Measurements from ENCODE around the gene PSD2.

Gene PSD2

DNA sequence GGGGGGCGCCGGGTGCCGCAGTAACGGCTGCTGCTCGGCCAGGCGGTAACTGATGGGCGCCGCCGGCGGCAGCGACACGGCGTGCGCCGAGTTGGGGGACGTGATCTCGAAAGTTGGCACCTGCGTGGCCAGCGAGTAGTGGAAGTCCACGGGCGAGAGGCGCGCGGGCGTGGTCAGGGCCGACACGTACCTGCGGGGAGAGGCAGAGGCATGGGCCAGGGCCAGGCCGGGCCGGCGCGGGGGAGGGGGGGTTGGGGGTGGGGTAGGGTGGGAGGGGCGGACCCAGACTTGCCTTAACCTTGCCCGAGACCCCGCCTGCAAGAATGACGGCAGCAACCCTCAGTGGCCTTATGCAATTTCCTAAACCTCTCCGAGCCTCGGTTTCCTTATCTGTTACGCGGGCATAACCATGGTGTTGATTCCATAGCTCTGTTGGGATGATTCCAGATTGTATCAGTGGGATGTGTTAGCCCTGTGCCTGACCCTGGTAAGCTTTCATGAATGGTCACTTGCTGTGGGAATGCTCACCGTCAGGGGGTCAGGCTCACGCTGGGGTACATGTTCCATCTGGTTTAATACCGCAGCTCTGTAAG is 53.0 kb downstream of the PSD2 start:
- no peak for DNase-seq (ENCODE audit: low read depth)
- peak overlapping the region; percentile 40 for H3K4me3 ChIP-seq (ENCODE audit: low read depth, low read length)

DNA sequence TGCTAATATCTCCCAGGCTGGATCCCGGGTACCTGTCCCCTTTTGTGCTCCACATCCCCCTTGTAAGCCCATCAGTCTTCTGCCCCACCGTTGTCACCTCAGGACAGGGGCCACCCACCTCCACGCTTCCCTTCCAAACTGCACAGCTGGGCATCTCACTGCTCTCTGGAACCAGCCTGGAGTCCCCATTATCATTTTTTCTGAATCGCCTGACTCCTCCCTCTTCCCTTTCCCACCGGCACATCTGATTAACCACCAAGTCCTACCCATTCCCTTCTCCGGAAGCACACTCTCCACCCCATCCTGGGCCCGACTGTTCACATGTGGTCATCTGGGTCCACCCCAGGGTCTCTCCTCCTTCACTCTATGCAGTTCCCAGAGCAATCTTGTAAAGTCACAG is 53.9 kb downstream of the PSD2 start:
- H3K4me3 ChIP-seq (ENCODE audit: low read depth, low read length) = no peak overlapping the region
- no peak for DNase-seq (ENCODE audit: low read depth)

DNA sequence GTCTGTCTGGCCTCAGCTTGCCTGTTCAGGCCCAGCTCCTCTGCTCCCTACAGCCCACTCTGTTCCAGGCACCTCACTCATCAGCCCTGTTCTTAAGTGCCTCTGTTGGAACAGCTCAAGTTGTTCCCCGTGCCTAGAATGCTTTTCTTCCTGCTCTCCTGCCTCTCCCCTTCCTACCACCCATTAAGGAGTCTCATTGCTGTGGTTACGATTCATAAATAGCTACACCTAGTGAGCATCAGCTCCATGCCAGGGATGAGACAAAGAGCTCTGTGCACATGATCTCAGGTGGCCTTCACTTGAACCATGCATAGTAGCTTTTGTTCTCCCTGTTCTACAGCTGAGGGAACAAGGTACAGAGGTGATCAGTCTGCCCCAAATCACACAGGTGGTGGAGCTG is 54.3 kb downstream of the PSD2 start:
- no peak overlapping the region for H3K4me3 ChIP-seq (ENCODE audit: low read depth, low read length)
- DNase-seq (ENCODE audit: low read depth) = no peak

DNA sequence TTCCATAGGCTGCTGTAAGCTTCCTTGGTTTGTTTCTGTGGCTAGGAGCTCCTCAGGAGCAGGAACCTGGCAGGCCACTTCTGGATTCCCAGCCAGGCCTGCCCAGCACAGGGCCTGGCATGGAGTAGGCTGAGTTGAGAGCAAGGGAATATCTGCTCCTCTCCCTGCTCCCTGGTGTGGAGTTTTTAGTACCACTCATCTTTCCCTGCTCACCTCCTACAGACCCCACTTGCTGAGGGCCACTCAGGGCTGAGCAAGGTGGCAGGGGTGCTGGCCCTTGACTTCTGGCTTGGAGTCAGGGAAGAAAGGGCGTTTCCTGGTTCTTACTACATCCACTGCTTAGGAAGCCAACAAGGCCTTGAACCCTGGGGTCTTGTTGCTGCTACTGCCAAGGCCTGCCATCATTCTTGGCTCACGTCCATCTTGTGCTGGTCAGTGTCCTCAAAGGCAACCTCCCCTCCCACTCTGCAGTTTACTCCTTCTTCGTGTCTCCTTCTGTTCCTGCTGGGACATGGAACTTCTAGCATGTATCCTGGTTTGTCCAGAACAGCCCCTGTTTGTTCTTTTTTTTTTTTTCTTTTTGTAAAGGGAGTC is 54.9 kb downstream of the PSD2 start:
- no peak overlapping the region for H3K4me3 ChIP-seq (ENCODE audit: low read depth, low read length)
- no peak for DNase-seq (ENCODE audit: low read depth)

DNA sequence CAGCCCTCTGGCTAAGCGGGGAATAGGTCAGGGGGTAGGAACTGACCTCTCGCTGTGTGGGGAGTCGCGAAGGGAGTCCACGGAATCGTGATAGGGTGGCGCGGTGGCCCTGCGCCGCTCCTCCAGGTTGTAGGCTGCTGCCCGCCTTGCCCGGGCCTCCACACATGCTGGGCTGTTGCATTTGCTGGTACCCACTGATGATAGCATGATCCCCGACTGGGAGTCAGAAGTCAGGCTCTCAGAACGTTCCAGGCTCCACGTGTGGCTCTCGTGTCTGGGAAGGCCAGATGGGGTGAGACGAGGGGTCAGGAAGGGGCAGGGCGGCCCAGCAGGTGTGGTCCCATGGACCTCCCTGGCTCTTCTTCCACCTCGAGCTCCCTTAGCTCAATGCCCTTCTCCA is 56.0 kb downstream of the PSD2 start:
- no peak for DNase-seq (ENCODE audit: low read depth)
- H3K4me3 ChIP-seq (ENCODE audit: low read depth, low read length) = no peak overlapping the region

DNA sequence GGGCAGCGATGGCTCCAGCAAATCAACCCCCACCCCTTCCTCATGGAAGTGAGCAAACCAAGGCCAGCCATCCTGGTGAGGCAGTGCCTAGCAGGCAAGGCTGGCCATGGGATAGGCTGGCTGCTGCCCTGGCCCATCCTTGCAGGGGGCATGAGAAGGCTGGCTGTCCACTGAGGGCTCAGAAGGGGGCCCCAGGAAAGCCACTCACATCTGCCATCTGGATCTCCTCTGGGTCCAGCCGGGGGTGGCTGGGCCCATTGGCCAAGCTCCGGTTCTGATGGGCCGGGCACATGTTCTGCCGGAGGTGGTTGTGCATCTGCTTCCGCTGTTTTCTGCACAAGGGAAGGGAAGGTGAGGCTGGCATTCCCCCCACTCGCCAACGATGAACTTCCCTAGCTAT is 57.1 kb downstream of the PSD2 start:
- DNase-seq (ENCODE audit: low read depth) = no peak
- no peak overlapping the region for H3K4me3 ChIP-seq (ENCODE audit: low read depth, low read length)

DNA sequence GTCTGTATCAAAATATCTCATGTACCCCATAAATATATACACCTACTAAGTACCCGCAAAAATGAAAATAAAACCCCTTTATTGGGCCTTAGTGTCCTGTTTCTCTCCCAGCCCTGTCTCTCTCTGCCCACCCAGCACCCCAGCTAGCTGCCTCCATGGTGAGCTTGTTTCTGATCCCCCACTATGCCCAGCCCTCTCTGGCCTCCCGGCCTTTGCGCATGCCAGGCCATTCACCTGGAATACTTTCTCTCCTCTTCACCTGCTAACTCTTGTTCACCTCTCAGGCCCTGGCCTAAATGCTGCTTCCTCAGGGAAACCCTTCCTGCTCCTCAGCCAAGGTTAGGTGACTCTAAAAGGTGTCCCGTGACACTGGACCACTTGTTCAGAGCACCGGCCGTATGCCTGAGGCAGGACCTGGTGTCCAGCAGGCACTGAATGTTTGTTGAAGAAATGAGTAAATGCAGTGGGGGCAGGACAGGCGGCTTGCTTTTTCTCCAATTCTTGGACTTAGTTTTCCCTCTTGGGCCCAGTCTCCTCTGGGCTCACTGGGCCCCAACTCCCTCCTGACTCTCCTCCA is 58.5 kb downstream of the PSD2 start:
- no peak overlapping the region for H3K4me3 ChIP-seq (ENCODE audit: low read depth, low read length)
- no peak for DNase-seq (ENCODE audit: low read depth)

DNA sequence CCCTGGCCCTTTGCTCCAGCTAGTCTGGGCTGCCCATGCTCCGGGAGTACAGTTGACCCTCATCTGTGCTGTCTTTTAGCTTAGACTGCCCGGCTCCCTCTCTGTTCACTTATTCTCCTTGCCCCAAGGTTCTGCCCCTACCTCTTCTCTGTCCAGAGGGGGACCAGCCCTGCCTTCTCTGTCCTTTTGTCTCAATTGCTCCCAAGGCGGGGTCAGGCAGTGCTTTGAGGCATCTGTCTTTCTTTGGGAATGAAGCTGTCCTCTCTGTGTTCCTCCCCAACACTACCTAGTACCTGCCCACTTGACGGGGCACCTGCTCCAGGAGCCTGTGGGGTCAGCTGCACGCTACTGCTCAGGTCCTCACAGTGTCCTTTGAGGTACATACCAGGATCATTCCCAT is 59.3 kb downstream of the PSD2 start:
- H3K4me3 ChIP-seq (ENCODE audit: low read depth, low read length) = no peak overlapping the region
- DNase-seq (ENCODE audit: low read depth) = no peak

DNA sequence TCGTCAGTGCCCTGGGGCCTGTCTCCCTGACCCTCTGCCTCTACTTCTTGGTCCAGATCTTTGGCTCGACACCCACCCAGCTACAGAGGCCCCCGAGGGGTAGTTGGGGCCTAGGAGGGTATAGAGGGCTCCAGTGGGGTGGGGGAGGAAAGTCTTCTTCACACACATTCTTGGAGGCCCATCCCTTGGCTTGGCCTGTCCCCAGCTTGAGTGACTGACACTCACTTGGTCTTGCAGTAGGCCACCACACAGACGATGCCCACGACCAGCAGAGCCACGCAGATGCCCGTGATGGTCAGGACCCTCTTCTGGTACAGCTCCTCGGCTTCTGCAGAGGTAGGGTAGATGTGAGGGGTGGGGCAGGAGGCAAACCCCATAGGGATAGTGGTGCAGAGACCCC is 59.8 kb downstream of the PSD2 start:
- H3K4me3 ChIP-seq (ENCODE audit: low read depth, low read length) = no peak overlapping the region
- no peak for DNase-seq (ENCODE audit: low read depth)

DNA sequence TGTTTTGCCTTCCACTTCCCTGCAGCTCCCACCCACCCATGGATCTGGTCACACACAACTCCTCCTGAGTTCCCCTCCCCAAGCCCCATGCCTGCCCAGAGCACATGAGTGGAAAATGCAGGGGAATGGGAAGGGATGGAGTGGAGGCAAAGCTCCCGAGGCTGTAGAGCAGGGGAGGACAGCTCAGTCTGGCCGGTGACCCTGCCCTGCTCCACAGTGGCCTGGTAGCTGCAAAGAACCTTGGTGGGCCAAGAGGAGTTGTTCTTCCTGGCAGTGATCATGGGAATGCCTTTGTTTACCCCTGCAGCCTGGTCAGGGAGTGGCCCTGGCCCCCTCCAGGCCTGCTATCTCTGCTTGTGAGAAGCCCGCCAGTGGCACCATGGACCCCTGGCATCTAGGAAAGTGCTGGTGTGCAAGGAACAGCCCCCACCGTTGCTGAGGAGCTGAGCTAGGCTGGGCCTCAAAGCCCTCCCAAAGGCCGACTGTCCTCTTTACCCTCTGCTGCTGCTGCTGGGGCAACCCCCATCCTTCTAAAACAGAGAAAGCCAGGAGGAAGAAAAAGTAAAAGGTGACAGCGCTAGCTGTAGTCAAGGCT is 60.4 kb downstream of the PSD2 start:
- H3K4me3 ChIP-seq (ENCODE audit: low read depth, low read length) = no peak overlapping the region
- DNase-seq (ENCODE audit: low read depth) = no peak

DNA sequence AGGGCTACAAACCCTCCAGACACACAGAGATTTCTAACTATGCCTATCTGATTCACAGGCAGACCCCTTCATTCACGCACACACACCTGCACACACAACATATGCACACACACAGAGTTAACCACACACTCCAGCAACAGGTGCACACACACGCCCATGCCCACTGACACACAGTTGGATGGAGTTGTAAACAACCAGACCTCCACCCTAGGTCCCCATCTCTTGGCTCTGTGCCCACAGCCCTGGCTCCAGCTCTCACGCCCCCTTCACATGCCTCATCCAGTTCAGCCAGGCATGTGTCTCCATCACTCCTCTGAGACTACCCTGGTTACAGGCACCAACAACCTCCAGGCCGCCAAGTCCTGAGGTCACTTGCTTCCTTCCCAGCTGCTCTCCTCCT is 61.1 kb downstream of the PSD2 start:
- H3K4me3 ChIP-seq (ENCODE audit: low read depth, low read length) = no peak overlapping the region
- DNase-seq (ENCODE audit: low read depth) = no peak

DNA sequence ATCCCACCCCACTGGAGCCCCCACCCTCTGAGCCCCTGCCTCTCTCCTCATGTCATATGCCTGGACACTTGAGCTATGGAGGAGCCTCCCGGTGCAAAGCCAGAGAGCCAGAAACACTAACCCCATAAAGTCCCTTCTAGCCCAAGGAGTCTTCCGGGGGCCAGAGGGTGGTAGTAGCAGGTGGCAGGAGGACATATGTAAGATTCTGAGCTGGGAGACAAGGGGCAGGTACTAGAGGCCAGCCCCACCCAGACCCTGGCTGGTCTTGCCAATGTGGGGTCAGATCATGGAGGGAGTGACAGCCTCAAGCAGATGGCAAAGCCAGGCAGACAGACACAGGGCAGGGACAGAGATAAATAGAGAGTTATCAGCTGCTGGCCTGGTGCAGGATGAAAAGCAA is 63.4 kb downstream of the PSD2 start:
- no peak for DNase-seq (ENCODE audit: low read depth)

DNA sequence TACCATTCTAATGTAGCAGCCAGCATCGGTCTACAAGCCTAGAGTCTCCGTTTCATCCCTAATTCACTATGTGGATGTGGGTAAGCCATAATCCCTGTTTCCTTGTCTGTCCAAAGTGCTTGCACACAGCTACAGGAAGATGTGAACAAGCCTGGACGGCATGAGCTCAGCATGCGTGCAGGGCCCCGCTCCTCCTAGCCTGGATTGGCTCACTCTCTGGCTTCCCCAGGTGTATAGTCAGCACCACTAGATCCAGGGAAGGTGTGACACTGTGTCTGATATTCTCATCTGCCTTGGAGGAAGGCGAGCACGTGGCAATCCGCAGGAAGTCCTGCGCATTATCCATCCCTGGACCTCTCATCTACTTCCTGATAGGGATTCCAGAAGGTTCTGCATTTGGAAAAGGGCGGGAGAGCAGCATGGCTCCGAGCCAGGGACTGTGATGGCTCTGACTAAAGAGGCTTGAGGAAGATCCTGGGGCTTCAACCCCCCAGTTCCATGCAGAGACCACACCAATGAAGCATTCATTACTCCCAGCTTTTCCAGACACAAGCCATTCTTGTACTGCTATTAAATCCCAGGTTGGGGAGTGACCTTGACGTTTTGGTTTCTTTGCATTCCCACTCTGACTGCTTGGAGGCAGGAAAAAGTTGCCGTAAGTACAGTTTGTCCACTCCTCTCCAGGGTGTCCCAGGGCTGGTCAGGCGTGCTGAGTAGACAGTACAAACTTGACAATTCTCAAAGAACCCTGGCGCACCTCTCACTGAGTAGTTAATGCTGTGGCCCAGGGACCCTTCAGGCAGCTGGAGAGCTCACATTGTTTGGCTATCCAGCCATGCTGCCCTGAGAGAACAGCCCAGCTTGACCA is 65.6 kb downstream of the PSD2 start:
- DNase-seq (ENCODE audit: low read depth) = no peak
- H3K4me3 ChIP-seq (ENCODE audit: low read depth, low read length) = no peak overlapping the region

More for the DNA sequence above, 63.4 kb downstream of the PSD2 start:
- H3K4me3 ChIP-seq (ENCODE audit: low read depth, low read length) = no peak overlapping the region

DNA sequence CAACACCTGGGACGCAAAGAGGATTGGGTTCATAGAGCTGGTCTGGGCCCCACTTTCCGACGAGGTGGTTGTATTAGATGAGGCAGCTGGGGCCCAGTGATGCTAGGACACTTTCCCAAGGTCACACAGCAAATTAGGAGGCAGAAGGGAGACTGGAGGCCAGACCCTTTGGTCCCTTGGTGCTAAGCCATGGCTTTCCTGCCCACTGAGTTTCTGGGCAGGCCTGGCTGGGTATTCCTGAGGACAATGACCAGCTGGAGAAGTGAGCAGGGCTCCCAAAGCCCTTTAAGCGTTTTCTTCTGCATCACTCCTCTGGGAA is 66.2 kb downstream of the PSD2 start:
- no peak for DNase-seq (ENCODE audit: low read depth)

DNA sequence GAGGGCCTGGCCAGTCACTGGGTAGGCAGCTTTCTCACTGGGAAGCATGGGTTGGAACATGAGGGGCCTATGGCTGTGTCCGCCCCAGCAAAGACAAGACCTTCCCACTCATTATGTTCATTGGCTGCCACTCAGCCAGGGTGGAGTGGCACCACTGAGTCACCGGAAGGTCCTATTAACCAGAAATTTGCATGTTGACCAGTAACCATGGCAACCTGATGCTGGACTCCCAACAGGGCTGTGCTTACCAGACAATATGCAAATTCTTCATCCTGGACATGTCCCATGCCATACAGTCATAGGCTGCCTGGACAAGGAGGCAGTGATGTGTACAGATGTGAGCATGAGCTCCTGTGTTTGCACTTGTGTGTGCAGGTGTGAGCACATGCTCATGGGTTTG is 66.7 kb downstream of the PSD2 start:
- no peak overlapping the region for H3K4me3 ChIP-seq (ENCODE audit: low read depth, low read length)
- DNase-seq (ENCODE audit: low read depth) = no peak

More for the DNA sequence above, 66.2 kb downstream of the PSD2 start:
- H3K4me3 ChIP-seq (ENCODE audit: low read depth, low read length) = no peak overlapping the region

DNA sequence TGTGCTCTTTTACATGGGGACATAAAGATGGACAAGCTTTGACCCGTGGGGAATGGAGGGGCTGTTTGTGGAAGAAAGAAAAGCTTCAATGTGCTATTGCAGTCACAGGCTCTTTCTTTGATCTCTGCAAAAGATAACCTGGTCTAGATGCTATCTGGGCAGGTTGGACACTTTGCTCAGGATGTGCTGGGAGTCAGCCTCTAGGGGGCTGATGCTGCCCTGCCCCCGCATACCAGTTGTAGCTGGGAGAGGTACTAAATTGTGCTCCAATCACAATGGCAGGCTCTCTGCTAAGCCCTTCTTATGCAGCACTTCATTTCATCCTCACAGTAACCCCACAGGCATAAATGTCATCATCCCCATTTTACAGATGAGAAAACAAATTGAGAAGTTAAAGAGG is 67.2 kb downstream of the PSD2 start:
- H3K4me3 ChIP-seq (ENCODE audit: low read depth, low read length) = no peak overlapping the region
- DNase-seq (ENCODE audit: low read depth) = no peak

DNA sequence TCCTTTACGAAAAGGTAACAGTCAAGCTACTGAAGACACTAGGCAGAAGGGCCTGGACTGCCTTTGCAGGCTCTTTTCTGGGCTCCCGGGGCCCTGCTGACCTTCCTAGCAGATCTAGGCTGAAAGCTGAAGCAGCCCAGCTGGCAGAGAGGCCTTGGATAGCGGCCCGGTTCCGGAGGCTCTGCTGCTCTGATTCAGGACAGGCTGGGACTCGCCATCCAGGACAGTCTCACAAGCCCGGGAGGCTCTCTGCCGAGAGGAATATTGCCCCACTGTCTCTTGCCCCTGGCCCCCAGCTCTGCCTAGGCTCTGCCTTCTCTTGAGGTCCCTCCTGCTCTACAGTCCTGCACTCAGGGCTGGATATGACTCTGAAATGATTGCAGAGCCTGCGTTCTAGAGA is 67.8 kb downstream of the PSD2 start:
- no peak overlapping the region for H3K4me3 ChIP-seq (ENCODE audit: low read depth, low read length)
- no peak for DNase-seq (ENCODE audit: low read depth)

DNA sequence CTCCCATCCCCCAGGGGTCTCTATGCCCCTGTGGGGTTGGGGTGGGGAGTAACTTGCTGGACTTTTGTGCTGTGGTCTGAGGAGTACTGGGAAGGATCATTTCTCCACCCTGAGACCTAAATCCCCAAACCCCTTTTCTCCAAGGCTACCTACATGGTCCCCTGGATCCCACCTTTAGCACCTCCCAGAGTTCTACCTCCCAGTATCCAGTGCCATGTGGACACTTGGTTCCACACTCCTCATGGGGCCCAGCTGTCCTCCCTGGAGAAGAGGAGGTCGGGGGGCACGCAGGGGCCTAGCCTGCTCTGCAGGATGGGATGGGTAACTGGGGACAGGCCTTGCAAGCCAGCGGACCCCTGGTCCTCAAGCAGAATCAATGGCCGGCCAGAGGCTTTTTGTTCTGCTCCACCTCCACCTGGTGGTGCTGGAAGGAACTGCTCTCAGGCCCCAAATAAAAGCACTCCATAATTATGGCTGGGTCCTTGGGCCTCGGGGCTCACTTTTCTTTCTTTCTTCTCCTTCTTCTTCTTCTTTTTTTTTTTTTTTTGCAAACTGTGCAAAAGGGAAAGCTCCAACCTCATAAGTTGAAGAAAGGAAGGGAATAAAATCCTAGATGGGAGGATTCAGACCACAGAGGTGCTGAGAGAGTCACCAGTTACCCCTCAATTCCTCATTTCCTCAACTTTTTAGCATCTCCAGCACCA is 68.4 kb downstream of the PSD2 start:
- DNase-seq (ENCODE audit: low read depth) = peak; percentile 7
- no peak overlapping the region for H3K4me3 ChIP-seq (ENCODE audit: low read depth, low read length)

DNA sequence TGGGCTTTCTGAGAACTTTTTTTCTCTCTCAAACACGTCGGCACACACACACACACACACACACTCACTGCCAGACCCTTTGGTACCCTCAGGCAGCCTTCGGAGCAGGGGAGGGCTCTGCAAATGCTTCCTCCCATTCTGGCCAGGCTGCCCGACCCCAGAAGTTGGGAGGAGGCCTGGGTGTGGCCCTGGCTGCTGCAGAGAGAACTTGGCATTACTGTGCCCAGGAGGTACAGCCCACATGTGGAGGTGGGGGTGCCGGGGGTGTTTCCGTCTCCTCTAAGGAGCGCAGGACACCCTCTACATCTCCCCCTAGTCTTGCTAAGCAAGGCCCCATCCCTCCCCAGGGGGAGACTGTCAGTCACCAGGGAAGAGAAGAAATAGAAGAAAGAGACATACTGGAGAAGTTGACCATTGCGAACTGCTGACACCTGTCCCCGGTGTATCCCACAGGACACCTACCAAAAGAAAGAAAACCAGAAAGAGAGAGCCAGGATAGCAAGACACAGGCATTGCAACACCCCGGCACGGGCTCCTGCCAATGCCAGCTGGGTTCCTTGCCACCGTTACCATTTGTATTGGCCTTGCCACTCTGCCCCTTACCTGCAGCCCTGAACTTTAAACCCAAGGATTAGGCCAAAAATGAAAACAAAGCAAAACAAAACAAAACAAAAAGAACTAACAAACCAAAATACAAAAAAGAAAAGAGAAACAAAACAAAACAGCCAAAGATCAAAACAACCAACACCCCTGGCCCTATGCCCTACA is 69.3 kb downstream of the PSD2 start:
- no peak overlapping the region for H3K4me3 ChIP-seq (ENCODE audit: low read depth, low read length)

More for the DNA sequence above, 69.3 kb downstream of the PSD2 start:
- DNase-seq (ENCODE audit: low read depth) = no peak
